GM13977 (cell line): ENCODE data around the gene CORO2B.

Source experiments
- DNase-seq: peaks from one replicate; pipeline ENCODE4 v3.0.0; 2012; ENCODE audit warnings: low spot score
- in situ Hi-C: fragments of 300-500 bp; cut with MboI; formaldehyde crosslinking; loops from one replicate; pipeline ENCODE4 v1.12.0; 2022; ENCODE audit warnings: low sequenced_read_pairs, low pct_unique_long_range_greater_than_20kb, mixed read lengths, inconsistent platforms; ENCODE audit not compliant: unreplicated experiment
- TF ChIP-seq, protein P1 (sequence below): IDR thresholded peaks from 2 replicates; pipeline ENCODE4 v1.5.1; 2012; ENCODE audit warnings: mild to moderate bottlenecking, control low read depth; ENCODE audit not compliant: insufficient read depth; ENCODE audit errors: extremely low read depth, missing control alignments

Gene CORO2B

DNA sequence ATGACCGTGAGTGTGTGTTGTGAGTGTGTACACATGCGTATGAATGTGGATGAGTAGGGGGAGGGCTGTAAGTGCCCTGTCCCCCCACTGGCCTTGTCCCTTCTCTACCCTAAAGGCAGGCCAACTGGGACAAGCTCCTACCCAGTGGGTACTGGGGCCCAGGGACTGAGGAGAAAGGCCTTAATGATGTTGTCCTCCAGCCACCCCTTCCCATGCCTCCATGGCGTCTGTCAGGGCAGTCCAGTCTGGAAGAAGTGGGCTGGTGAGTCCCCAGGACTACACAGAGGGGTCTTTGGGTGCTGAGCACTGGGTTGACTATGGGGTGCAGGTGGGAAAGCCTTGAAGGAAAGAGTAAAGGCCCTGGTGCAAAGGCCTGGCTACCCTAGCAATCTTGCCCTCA lies 16.9 kb upstream of the CORO2B start:
- in situ Hi-C loops: loop anchor here (25.0 kb wide), 2 partner anchors 100 to 325 kb away; no protein-coding TSS in a partner anchor
- TF ChIP-seq, protein P1, sequence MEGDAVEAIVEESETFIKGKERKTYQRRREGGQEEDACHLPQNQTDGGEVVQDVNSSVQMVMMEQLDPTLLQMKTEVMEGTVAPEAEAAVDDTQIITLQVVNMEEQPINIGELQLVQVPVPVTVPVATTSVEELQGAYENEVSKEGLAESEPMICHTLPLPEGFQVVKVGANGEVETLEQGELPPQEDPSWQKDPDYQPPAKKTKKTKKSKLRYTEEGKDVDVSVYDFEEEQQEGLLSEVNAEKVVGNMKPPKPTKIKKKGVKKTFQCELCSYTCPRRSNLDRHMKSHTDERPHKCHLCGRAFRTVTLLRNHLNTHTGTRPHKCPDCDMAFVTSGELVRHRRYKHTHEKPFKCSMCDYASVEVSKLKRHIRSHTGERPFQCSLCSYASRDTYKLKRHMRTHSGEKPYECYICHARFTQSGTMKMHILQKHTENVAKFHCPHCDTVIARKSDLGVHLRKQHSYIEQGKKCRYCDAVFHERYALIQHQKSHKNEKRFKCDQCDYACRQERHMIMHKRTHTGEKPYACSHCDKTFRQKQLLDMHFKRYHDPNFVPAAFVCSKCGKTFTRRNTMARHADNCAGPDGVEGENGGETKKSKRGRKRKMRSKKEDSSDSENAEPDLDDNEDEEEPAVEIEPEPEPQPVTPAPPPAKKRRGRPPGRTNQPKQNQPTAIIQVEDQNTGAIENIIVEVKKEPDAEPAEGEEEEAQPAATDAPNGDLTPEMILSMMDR: no peak
- no peak for DNase-seq

DNA sequence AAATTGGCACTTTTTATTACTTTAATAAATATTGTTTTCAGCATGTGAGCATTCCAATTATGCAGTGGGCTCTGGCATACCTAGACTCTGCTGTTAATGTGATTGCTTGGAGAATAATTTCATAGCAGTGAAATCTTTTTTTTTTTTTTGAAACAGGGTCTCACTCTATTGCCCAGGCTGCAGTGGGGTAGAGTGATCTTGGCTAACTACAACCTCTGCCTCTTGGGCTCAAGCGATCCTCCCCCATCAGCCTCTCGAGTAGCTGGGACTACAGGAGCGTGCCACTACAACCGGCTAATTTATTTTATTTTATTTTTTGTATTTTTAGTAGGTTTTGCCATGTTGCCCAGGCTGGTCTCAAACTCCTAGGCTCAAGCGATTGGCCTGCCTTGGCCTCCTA lies 14.6 kb upstream of the CORO2B start:
- no peak for DNase-seq
- TF ChIP-seq, protein P1: no peak
- in situ Hi-C loops: loop anchor here (25.0 kb wide), 2 partner anchors 98 to 323 kb away; no protein-coding TSS in a partner anchor

DNA sequence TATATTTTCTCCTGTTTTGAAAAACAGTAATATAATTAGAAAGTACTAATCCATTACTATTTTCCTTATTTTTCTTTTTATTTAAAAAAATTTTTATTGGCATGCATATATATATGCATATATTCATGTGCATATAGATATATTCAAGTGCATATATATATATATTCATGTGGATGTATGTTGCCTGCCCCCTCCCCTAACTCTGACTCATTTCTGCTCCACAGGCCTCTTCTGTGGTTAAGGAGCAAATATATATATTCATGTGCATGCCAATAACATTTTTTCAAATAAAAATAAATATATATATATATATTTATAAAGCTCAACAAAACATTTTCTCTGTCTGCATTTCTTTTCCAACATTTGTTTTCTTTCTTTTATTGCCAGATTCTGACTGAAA lies 13.6 kb upstream of the CORO2B start:
- no peak for DNase-seq
- in situ Hi-C loops: loop anchor here (25.0 kb wide), 2 partner anchors 97 to 322 kb away; no protein-coding TSS in a partner anchor
- TF ChIP-seq, protein P1: no peak

DNA sequence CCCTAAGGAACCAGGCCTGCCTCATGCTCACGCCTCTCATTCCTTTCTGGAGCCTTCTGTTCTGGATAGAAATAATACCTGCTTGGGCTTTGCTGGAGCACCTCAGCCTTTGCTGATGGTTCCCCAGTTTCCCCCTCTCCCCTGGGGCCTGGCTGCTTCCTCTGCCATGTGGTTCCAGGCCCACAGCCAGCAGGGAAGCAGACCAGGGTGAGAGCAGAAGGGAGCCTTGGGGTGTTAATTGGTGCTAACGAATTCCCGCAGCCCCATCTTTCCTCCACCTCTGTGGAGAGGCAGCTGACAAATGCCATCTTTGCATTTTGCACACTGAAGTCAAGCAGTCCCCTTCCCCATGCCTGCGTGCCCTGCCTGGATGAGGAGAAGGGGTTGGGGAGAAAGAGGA lies 13.1 kb upstream of the CORO2B start:
- TF ChIP-seq, protein P1: no peak
- in situ Hi-C loops: loop anchor here (25.0 kb wide), 2 partner anchors 97 to 322 kb away; no protein-coding TSS in a partner anchor
- no peak for DNase-seq

DNA sequence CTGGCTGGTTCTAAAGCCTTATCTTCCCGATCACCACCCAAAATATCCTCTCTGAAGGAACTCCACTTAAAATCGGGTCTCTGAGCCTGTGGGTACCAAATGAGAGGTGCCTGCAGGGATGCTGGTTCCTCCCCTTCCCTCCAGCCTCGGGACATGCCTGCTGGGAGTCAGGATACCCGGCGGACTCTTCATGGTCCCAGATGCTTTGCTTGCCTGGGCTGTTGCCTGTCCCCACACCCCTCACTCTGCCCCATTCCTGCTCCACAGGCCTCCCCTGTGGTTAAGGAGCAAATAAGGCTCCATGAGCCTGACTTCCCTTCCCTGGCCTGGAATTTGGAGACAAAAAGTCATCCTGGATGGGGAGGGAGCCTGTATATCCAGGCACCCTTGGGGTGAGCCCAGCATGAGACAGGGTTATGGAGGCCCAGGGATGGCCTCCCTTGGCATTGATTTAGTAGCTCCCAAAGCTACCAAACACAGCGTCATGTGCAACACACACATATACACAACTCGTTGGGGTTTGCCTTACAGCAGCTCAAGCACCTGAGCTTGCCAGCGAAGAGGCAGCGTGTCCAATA lies 12.3 kb upstream of the CORO2B start:
- no peak for DNase-seq
- TF ChIP-seq, protein P1: no peak
- in situ Hi-C loops: loop anchor here (25.0 kb wide), 2 partner anchors 96 to 321 kb away; no protein-coding TSS in a partner anchor

DNA sequence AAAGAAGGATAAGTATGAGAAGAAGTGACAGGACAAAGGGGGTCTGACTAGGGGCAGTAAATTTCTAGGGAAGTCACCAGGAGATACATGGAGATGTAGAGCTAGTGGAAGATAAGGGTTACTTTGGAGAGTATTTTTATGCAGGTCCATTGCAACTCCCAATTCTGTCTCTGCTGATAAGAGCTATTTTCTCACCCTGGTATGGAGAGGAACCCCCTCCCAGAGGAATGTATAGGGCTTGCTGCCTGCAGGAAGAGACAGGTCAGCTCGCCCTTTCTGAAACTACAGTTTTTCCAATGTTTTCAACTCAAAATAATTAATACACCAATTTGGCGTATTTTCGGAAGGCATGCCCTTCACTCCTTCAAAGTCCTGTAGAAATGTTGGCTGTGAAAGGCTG lies 11.4 kb upstream of the CORO2B start:
- in situ Hi-C loops: loop anchor here (25.0 kb wide), 2 partner anchors 95 to 320 kb away; no protein-coding TSS in a partner anchor
- TF ChIP-seq, protein P1: no peak
- no peak for DNase-seq
